K562 (cell line): Measurements from ENCODE around the gene TSTD1. TPM values are rescaled to one million over a fixed set of nuclear protein-coding genes. Genes with fewer than 3 reads are reported as not detected.

ENCODE experiments used
- ATF1 ChIP-seq, 2 experiments: fragments of 450-650 bp in 1 of 2; IDR thresholded peaks; 2 replicates each; pipeline ENCODE4 v1.6.1; 2016; ENCODE audit warnings: missing compliant biosample characterization in 1 of 2, missing genetic modification characterization in 1 of 2
- C11orf30 ChIP-seq: fragments of 450-650 bp; IDR thresholded peaks from 2 replicates; pipeline ENCODE4 v1.6.1; 2016; ENCODE audit warnings: low read depth, mild to moderate bottlenecking
- GABPB1 ChIP-seq: sonication (generic); formaldehyde crosslinking; IDR thresholded peaks from 2 replicates; pipeline ENCODE4 v1.8.0; 2022; ENCODE audit warnings: mild to moderate bottlenecking, missing genetic modification reagents
- HIVEP1 ChIP-seq: fragments of 250-450 bp; sonication (Bioruptor Pico); IDR thresholded peaks from 2 replicates; pipeline ENCODE4 v1.4.0; 2020; ENCODE audit warnings: mild to moderate bottlenecking
- HMGXB4 ChIP-seq: sonication (generic); formaldehyde crosslinking; IDR thresholded peaks from 2 replicates; pipeline ENCODE4 v1.8.1; 2023; ENCODE audit warnings: mild to moderate bottlenecking, missing genetic modification reagents
- MAX ChIP-seq: sonication (generic); formaldehyde crosslinking; IDR thresholded peaks from 2 replicates; pipeline ENCODE4 v1.9.0; 2022; ENCODE audit warnings: mild to moderate bottlenecking, missing genetic modification reagents
- MCM7 ChIP-seq, 2 experiments: fragments of 450-650 bp; IDR thresholded peaks; 2 replicates each; pipeline ENCODE4 v1.6.1; 2016 to 2018
- PTTG1 ChIP-seq: fragments of 450-650 bp; IDR thresholded peaks from 2 replicates; pipeline ENCODE4 v1.6.1; 2016; ENCODE audit warnings: low read depth, mild to moderate bottlenecking, missing genetic modification characterization, missing compliant biosample characterization
- RCOR1 ChIP-seq, 2 experiments: IDR thresholded peaks; 2 replicates each; pipeline ENCODE4 v1.6.1; 2012; ENCODE audit warnings: low read depth in 2 of 2, low read length in 2 of 2, borderline replicate concordance in 1 of 2, improper control_type of control experiment in 1 of 2
- SMC3 ChIP-seq: conservative IDR thresholded peaks from 2 replicates; pipeline ENCODE4 v1.6.1; 2011; ENCODE audit warnings: low read depth, low read length, improper control_type of control experiment; ENCODE audit not compliant: insufficient read depth
- TCF7 ChIP-seq: sonication (generic); IDR thresholded peaks from 2 replicates; pipeline ENCODE4 v1.6.1; 2016; ENCODE audit warnings: antibody characterized with exemption, borderline replicate concordance
- TEAD4 ChIP-seq, 2 experiments: sonication (generic) in 1 of 2; formaldehyde crosslinking in 1 of 2; IDR thresholded peaks; 2 replicates each; pipeline versions ENCODE4 v1.6.1 to v1.8.0; 2012 to 2022; ENCODE audit warnings: borderline replicate concordance in 1 of 2, inconsistent platforms in 1 of 2, low read length in 1 of 2, mild to moderate bottlenecking in 1 of 2, missing genetic modification reagents in 1 of 2
- ZNF133 ChIP-seq: fragments of 250-450 bp; sonication (Bioruptor Pico); IDR thresholded peaks from 2 replicates; pipeline ENCODE4 v1.4.0; 2020; ENCODE audit warnings: mild to moderate bottlenecking
- ZNF282 ChIP-seq: sonication (generic); formaldehyde crosslinking; IDR thresholded peaks from 2 replicates; pipeline ENCODE4 v1.8.1; 2023; ENCODE audit warnings: missing genetic modification reagents
- ZNF57 ChIP-seq: fragments of 450-650 bp; formaldehyde crosslinking; IDR thresholded peaks from 2 replicates; pipeline ENCODE4 v1.4.0; 2020; ENCODE audit warnings: mild to moderate bottlenecking, moderate library complexity
- ZNF76 ChIP-seq: fragments of 250-450 bp; sonication (Bioruptor Pico); IDR thresholded peaks from 2 replicates; pipeline ENCODE4 v1.4.0; 2020; ENCODE audit warnings: mild to moderate bottlenecking, moderate library complexity, borderline replicate concordance
- ZNF780A ChIP-seq: fragments of 250-450 bp; sonication (Bioruptor Pico); IDR thresholded peaks from 2 replicates; pipeline ENCODE4 v1.5.0; 2021; ENCODE audit warnings: mild to moderate bottlenecking
- ZSCAN29 ChIP-seq: fragments of 450-650 bp; IDR thresholded peaks from 2 replicates; pipeline ENCODE4 v1.6.1; 2017
- polyA plus RNA-seq, 8 experiments: library from polyadenylated mRNA; depleted of rRNA in 4 of 8; stranded (reverse) in 5 of 8; unstranded in 3 of 8; fragments of >200 nt; fragmentation: Nextera tagmentation in 2 of 8; fragmentation: Illumina TruSeq in 1 of 8; extraction: Ambion mirVana in 2 of 8; extraction: Trizol in 1 of 8; gene quantifications; 2 replicates each; pipeline versions ENCODE4 v1.2.1 to v1.2.3, GENCODE V29; 2011 to 2014; ENCODE audit warnings: inconsistent platforms in 1 of 8, missing spikeins in 1 of 8
- total RNA-seq, 7 experiments: library from RNA; depleted of rRNA in 6 of 7; stranded (reverse); fragments of >200 nt in 6 of 7; fragmentation: Illumina TruSeq in 2 of 7; extraction: Trizol in 2 of 7; gene quantifications; 2 replicates each; pipeline versions ENCODE4 v1.2.1 to v1.2.3, GENCODE V29; 2011 to 2021; ENCODE audit warnings: low replicate concordance in 1 of 7
- TF ChIP-seq, protein P1 (sequence below): fragments of 450-650 bp; IDR thresholded peaks from 2 replicates; pipeline ENCODE4 v1.6.1; 2018; ENCODE audit warnings: mild to moderate bottlenecking, low read depth; ENCODE audit not compliant: partially characterized antibody
- TF ChIP-seq, protein P2 (sequence below), 3 experiments: IDR thresholded peaks in 2 of 3; conservative IDR thresholded peaks in 1 of 3; 2 replicates each; pipeline ENCODE4 v1.5.1; 2011 to 2012; ENCODE audit warnings: low read length in 3 of 3, mild to moderate bottlenecking in 3 of 3, control low read depth in 2 of 3, improper control_type of control experiment in 1 of 3, inconsistent platforms in 1 of 3, low read depth in 1 of 3, mixed read lengths in 1 of 3, moderate library complexity in 1 of 3; ENCODE audit not compliant: insufficient read depth in 2 of 3

Gene TSTD1
- total and polyA plus RNA-seq, 9 of the 15 experiments (the other 6 are each of a cell fraction or from before 2014, with no cell fraction given), result 0.23 to 0.53 TPM; not detected in 7

- TF ChIP-seq HMGXB4 (CRISPR knock-in tag) (no peak), MAX (no peak), GABPB1 (no peak), RCOR1 (IDR thresholded peaks at IDR 0.05; ENCODE audit: borderline replicate concordance in 1 of 2, low read depth in 2 of 2, low read length in 2 of 2) (no peak), ZNF133 (CRISPR knock-in tag) (no peak), ATF1 (CRISPR knock-in tag; IDR thresholded peaks at IDR 0.05) (no peak), ATF1 (tag; IDR thresholded peaks at IDR 0.05) (no peak), MCM7 (IDR thresholded peaks at IDR 0.05) (no peak), ZNF76 (CRISPR knock-in tag) (no peak), SMC3 (0 out of 2 replicates have a peak, but pooled peaks have one; percentile 22), ZNF780A (no peak), C11orf30 (no peak), ZNF282 (no peak), ZSCAN29 (no peak), ZNF57 (CRISPR knock-in tag) (no peak), PTTG1 (no peak), HIVEP1 (CRISPR knock-in tag) (no peak), TCF7 (no peak), TEAD4 (IDR thresholded peaks at IDR 0.05; ENCODE audit: low read length) (no peak), TEAD4 (CRISPR knock-in tag; IDR thresholded peaks at IDR 0.05; ENCODE audit: borderline replicate concordance) (no peak)
- TF ChIP-seq, protein P1, sequence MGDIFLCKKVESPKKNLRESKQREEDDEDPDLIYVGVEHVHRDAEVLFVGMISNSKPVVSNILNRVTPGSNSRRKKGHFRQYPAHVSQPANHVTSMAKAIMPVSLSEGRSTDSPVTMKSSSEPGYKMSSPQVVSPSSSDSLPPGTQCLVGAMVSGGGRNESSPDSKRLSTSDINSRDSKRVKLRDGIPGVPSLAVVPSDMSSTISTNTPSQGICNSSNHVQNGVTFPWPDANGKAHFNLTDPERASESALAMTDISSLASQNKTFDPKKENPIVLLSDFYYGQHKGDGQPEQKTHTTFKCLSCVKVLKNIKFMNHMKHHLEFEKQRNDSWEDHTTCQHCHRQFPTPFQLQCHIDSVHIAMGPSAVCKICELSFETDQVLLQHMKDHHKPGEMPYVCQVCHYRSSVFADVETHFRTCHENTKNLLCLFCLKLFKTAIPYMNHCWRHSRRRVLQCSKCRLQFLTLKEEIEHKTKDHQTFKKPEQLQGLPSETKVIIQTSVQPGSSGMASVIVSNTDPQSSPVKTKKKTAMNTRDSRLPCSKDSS, result no peak
- TF ChIP-seq, protein P2, sequence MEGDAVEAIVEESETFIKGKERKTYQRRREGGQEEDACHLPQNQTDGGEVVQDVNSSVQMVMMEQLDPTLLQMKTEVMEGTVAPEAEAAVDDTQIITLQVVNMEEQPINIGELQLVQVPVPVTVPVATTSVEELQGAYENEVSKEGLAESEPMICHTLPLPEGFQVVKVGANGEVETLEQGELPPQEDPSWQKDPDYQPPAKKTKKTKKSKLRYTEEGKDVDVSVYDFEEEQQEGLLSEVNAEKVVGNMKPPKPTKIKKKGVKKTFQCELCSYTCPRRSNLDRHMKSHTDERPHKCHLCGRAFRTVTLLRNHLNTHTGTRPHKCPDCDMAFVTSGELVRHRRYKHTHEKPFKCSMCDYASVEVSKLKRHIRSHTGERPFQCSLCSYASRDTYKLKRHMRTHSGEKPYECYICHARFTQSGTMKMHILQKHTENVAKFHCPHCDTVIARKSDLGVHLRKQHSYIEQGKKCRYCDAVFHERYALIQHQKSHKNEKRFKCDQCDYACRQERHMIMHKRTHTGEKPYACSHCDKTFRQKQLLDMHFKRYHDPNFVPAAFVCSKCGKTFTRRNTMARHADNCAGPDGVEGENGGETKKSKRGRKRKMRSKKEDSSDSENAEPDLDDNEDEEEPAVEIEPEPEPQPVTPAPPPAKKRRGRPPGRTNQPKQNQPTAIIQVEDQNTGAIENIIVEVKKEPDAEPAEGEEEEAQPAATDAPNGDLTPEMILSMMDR (IDR thresholded peaks at IDR 0.05 in 2 of 3, conservative IDR thresholded peaks at IDR 0.05 in 1 of 3; ENCODE audit: insufficient read depth in 2 of 3, low read depth in 1 of 3, low read length in 3 of 3), result peak; percentile 33 to 58 (median 44); a peak in 3 of 6 replicates
Measured at GRCh38 chr1:160993544-160994193, 45.1 kb downstream of the TSTD1 start (continued).
